Measurements from ENCODE around the gene PLD4. TPM values are rescaled to one million over a fixed set of nuclear protein-coding genes. Genes with fewer than 3 reads are reported as not detected.
"Not testable (repeated sequence)": the region's sequence is repeated elsewhere in the genome, so short reads cannot be mapped to it uniquely, and the experiment has no call there.

Gene PLD4
- total RNA-seq, 2 donors from 2014 or later = 0.30 TPM; not detected in 1

DNA sequence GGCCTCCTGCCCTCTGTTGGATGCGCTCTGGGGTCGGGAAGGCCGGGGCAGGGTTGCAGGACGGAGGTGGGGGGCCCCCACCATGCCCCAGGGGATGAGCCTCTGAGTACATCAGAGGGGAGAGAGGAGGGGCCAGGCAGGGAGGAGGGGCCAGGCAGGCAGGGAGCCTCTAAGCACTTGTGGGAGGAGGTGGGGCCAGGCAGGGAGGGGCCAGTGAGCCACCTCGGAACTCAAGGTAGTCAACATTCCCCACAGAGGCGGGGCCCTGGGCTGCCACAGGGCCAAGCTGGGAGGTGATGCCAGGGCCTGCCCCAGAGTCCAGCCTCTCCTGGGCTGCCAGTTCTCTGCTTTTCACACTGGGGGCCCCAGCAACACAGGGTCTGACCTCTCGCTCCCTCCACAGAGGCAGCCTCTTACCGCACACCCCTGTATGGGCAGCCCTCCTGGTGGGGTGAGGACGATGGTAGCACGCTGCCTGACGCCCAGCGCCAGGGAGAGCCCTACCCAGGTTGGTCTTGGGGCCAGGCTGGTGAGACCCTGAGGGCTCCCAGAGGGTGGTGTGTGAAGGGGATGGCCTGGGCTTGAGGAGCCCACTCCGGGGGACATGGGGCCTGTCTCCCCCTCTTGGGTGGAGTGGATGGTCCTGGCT, 42.2 kb upstream of the PLD4 start:
- no peaks in the 10 kb centered on the region for H3K9me3 Mint-ChIP-seq
- H3K27ac Mint-ChIP-seq = no peak overlapping the region
- ATAC-seq (replicated peaks in 1 of 2) (peak in 1 of 2 donors; percentile 55), DNase-seq (no peak)
- H3K4me3 Mint-ChIP-seq = no peak overlapping the region
- H3K36me3 Mint-ChIP-seq (ENCODE audit: insufficient read depth in 2 of 2) = no peaks in the 10 kb centered on the region
- H3K4me1 Mint-ChIP-seq (ENCODE audit: low read depth) = no peaks in the 10 kb centered on the region
- no peaks in the 10 kb centered on the region for H3K27me3 Mint-ChIP-seq (ENCODE audit: low read depth)

DNA sequence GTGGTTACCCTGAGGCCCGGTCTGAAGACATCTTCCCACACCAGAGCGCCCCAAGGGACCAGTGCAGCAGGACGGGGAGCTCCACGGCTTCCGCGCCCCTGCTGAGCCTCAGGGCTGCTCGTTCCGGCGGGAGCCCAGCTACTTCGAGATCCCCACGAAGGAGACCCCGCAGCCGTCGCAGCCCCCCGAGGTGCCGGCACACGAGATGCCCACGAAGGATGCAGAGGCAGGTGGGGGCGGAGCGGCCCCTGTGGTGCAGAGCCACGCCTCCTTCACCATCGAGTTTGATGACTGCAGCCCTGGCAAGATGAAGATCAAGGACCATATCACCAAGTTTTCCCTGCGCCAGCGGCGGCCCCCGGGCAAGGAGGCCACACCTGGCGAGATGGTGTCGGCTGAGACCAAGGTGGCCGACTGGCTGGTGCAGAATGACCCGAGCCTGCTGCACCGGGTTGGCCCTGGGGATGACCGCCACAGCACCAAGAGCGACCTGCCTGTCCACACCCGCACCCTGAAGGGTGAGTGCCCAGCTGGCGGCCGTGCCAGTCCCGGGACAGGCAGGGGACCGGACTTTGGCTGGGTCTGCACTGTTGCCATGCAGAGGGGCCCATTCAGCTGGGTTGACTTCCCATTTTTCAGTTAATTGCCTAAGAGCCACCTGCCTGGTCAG, 41.6 kb upstream of the PLD4 start:
- no peaks in the 10 kb centered on the region for H3K27me3 Mint-ChIP-seq (ENCODE audit: low read depth)
- no peaks in the 10 kb centered on the region for H3K4me1 Mint-ChIP-seq (ENCODE audit: low read depth)
- H3K4me3 Mint-ChIP-seq = no peak overlapping the region
- no peaks in the 10 kb centered on the region for H3K36me3 Mint-ChIP-seq (ENCODE audit: insufficient read depth in 2 of 2)
- ATAC-seq (replicated peaks in 1 of 2) (no peak), DNase-seq (no peak)
- H3K9me3 Mint-ChIP-seq = no peaks in the 10 kb centered on the region
- H3K27ac Mint-ChIP-seq = no peak overlapping the region

DNA sequence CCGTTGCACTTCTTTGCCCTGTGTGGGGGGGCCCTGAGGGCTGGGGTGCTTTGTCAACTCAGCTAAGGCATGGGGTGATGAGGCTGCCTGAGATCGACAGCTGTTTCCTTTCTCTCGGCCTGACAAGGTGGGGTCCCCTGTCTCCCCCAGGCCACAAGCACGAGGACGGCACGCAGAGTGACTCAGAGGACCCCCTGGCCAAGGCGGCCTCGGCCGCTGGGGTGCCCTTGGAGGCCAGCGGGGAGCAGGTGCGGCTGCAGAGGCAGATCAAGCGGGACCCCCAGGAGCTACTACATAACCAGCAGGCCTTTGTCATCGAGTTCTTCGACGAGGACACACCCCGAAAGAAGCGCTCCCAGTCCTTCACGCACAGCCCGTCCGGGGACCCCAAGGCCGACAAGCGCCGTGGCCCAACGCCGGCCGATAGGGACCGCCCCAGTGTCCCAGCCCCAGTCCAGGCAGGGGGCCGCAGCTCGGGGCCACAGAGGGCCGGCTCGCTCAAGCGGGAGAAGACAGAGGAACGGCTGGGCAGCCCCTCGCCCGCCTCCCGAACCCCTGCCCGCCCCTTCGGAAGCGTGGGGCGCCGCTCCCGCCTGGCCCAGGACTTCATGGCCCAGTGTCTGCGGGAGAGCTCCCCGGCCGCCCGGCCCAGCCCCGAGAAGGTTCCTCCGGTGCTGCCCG, 40.9 kb upstream of the PLD4 start:
- H3K27me3 Mint-ChIP-seq (ENCODE audit: low read depth) = no peaks in the 10 kb centered on the region
- no peaks in the 10 kb centered on the region for H3K9me3 Mint-ChIP-seq
- H3K4me3 Mint-ChIP-seq = no peak overlapping the region
- DNase-seq = no peak
- H3K4me1 Mint-ChIP-seq (ENCODE audit: low read depth) = no peaks in the 10 kb centered on the region
- no peak for ATAC-seq (replicated peaks in 1 of 2)
- H3K36me3 Mint-ChIP-seq (ENCODE audit: insufficient read depth in 2 of 2) = no peaks in the 10 kb centered on the region
- no peak overlapping the region for H3K27ac Mint-ChIP-seq

DNA sequence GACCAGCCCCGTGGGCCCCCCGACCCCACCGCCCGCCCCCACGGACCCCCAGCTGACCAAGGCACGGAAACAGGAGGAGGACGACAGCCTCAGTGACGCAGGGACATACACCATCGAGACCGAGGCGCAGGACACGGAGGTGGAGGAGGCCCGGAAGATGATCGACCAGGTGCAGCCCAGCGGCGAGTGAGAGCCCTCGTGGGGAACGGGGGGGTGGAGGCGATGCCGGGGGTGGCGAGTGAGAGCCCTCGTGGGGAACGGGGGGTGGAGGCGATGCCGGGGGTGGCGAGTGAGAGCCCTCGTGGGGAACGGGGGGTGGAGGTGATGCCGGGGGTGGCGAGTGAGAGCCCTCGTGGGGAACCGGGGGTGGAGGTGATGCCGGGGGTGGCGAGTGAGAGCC, 40.3 kb upstream of the PLD4 start:
- H3K4me3 Mint-ChIP-seq, H3K9me3 Mint-ChIP-seq: not testable (repeated sequence)

DNA sequence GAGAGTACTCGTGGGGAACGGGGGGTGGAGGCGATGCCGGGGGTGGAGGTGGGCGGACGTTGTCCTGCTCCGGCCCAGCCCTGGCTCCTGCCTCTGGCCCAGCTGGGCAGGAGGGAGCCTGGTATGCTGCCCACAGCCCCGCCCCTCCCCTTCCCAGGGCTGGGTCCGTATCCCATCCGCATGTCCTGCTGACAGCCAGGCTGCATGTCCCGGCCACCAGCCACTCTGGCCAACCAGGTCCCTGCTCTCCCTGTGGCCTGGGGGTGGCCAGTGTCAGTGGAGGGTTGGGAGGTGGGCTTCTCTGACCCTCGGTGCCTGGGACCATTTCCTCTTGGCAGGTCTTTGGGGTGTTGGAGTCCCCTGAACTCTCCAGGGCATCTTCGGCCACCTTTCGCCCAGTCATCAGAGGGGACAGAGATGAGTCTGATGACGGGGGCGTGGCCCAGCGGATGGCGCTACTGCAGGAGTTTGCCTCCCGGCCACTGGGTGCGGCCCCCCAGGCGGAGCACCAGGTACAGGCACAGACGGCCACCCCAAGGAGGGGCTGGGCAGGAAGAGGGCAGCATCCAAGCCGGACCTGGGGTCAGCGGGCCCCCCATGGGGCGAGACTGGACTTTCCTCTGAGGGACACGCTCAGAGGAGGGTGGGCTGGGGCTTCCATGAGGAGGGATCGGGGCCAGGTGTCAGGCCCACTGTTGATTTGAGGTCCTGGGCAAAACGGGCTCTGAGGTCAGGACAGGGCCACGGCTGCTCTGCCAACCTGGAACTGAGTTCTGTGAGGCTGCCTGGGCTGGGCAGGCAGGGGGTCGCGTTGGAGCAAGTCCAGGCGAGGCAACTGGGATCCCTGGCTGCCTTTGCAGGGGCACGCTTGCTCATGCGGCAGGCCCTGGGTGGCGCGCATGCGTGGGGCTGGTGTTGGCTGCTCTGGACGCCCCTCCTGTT, 39.4 kb upstream of the PLD4 start:
- Mint-ChIP-seq H3K27me3 (ENCODE audit: low read depth) (no peaks in the 10 kb centered on the region), H3K4me3 (no peak overlapping the region), H3K36me3 (ENCODE audit: insufficient read depth in 2 of 2) (no peaks in the 10 kb centered on the region), H3K9me3 (no peaks in the 10 kb centered on the region), H3K4me1 (ENCODE audit: low read depth) (no peaks in the 10 kb centered on the region), H3K27ac (no peak overlapping the region)
- ATAC-seq (replicated peaks in 1 of 2) (no peak), DNase-seq (no peak)

More for the DNA sequence above, 40.3 kb upstream of the PLD4 start:
- H3K4me1 Mint-ChIP-seq (ENCODE audit: low read depth); ATAC-seq (replicated peaks in 1 of 2); DNase-seq; H3K27me3 Mint-ChIP-seq (ENCODE audit: low read depth); H3K36me3 Mint-ChIP-seq (ENCODE audit: insufficient read depth in 2 of 2); H3K27ac Mint-ChIP-seq: not testable (repeated sequence)

DNA sequence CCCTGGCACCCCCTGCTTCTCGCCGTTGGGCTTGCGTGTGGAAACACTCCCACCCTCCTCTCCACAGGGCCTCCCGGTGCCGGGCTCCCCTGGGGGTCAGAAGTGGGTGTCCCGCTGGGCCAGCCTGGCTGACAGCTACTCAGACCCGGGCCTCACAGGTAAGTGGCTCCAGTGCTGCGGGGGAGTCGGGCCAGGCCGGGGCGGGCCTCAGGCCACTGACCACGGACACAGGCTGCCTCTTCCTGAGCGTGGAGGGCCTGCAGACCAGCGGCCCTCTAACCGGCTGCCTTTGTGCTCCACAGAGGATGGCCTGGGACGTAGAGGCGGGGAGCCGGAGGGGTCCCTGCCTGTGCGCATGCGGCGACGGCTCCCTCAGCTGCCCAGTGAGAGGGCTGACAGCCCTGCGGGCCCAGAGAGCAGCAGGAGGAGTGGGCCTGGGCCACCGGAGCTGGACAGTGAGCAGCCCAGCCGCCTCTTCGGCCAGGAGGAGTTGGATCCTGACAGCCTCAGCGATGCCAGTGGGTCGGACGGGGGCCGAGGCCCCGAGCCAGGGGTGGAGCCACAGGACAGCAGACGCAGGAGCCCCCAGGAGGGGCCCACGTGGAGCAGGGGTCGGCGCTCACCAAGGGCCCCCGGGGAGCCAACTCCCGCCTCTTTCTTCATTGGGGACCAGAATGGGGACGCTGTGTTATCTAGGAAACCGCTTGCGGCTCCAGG, 38.5 kb upstream of the PLD4 start:
- DNase-seq (no peak), ATAC-seq (replicated peaks in 1 of 2) (no peak)
- H3K4me3 Mint-ChIP-seq = no peak overlapping the region
- no peaks in the 10 kb centered on the region for H3K4me1 Mint-ChIP-seq (ENCODE audit: low read depth)
- H3K27ac Mint-ChIP-seq = no peak overlapping the region
- H3K9me3 Mint-ChIP-seq = no peaks in the 10 kb centered on the region
- no peaks in the 10 kb centered on the region for H3K27me3 Mint-ChIP-seq (ENCODE audit: low read depth)
- no peaks in the 10 kb centered on the region for H3K36me3 Mint-ChIP-seq (ENCODE audit: insufficient read depth in 2 of 2)

DNA sequence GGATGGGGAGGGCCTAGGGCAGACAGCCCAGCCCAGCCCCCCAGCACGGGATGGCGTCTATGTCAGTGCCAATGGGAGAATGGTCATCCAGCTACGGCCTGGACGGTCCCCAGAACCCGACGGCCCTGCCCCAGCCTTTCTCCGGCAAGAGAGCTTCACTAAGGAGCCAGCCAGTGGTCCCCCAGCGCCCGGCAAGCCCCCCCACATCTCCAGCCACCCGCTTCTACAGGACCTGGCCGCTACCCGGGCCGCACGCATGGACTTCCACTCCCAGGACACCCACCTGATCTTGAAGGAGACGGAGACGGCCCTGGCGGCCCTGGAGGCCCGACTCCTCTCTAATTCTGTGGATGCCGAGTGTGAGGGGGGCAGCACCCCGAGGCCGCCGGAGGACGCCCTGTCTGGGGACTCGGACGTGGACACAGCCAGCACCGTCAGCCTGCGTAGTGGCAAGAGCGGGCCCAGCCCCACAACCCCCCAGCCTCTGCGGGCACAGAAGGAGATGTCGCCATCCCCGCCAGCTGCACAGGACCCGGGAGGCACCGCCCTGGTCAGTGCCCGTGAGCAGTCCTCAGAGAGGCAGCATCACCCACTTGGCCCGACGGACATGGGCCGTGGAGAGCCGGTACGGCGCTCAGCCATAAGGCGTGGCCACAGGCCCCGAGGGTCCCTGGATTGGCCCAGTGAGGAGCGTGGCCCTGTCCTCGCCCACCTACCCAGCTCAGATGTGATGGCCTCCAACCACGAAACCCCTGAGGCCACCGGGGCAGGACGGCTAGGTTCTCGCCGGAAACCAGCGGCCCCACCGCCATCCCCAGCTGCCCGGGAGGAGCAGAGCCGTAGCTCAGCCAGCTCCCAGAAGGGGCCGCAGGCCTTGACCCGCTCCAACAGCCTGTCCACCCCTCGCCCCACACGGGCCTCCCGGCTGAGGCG, 37.7 kb upstream of the PLD4 start:
- Mint-ChIP-seq H3K4me3 (no peak overlapping the region), H3K36me3 (ENCODE audit: insufficient read depth in 2 of 2) (no peaks in the 10 kb centered on the region), H3K9me3 (no peaks in the 10 kb centered on the region), H3K4me1 (ENCODE audit: low read depth) (no peaks in the 10 kb centered on the region), H3K27ac (no peak overlapping the region), H3K27me3 (ENCODE audit: low read depth) (no peaks in the 10 kb centered on the region)
- DNase-seq (no peak), ATAC-seq (replicated peaks in 1 of 2) (no peak)

DNA sequence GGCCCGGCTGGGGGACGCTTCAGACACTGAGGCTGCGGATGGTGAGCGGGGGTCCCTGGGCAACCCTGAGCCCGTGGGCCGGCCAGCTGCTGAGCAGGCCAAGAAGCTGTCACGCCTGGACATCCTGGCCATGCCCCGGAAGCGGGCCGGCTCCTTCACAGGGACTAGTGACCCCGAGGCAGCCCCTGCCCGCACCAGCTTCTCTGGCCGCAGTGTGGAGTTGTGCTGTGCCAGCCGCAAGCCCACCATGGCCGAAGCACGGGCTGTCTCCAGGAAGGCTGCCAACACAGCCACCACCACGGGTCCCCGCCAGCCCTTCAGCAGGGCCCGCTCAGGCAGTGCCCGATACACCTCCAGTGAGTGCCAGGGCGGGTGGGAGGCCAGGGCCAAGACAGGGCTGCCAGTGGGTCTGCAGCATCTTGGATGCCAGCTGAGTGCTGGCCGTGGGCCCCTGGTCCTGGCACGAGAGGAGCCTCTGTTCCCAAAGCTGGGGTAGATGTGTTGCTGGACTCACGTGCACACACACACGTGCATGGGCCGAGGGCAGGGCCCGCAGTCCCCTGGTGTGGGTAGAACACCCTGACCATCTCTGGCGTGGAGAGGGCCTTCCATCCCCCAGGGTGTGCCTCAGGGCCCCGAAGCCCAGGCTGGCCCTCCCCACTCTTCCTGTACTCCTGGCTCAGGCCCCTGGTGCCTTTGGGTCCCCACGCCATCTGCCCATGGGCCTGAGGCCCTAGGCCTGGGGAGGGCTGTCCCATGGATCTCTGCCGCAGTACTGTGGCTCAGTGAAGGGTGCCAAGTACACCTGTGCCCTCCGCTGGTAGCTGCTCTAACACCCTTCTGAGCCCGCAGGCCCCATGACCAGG, 36.8 kb upstream of the PLD4 start:
- DNase-seq (no peak), ATAC-seq (replicated peaks in 1 of 2) (peak in 1 of 2 donors; percentile 11)
- Mint-ChIP-seq H3K4me1 (ENCODE audit: low read depth) (no peaks in the 10 kb centered on the region), H3K9me3 (no peaks in the 10 kb centered on the region), H3K4me3 (no peak overlapping the region), H3K27me3 (ENCODE audit: low read depth) (no peaks in the 10 kb centered on the region), H3K36me3 (ENCODE audit: insufficient read depth in 2 of 2) (no peaks in the 10 kb centered on the region), H3K27ac (no peak overlapping the region)

DNA sequence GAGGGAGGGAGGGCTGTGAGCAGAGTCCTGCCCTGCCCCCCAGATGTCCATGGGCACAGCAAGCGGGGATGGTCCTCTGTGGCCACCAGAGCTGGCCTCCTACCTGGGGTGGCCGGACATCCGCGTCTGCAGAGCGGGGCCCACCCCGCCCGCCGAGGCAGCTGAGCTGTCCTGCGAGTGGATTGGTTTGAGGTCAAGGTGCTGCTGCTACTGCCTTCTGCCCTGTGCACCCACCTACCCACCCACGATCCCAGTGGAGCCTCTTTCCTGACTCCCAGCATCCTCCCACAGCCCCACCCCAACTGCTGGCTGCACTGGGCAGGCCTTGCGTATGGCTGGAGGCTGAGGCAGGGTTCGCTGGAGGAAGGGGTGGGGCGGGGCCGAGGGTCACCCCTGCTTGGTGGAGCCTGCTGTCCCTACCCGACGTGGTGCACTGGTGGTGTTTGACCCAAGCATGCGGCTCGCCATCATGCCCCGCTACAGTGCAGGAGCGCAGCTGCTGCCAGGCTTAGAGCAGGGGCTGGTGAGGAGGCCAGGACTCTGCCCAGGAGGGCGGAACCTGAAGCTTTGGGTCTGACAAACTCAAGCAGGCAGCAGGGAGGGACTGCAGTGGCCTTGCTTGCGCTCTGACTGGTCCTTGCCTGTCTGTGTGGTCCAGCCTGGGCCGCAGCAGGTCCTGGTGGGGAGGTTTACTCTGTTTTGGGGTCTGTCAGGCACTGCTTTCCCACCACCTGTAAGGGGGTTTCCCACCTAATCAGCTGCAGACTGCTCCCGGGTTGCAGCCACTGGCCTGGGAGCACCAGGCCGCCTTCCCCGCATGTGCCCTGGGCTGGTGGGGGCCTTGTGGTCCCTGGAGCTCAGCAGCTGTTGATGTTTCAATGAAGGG, 35.9 kb upstream of the PLD4 start:
- ATAC-seq (replicated peaks in 1 of 2) (no peak), DNase-seq (peak in 1 of 2 donors; percentile 0)
- no peak overlapping the region for H3K27ac Mint-ChIP-seq
- no peaks in the 10 kb centered on the region for H3K36me3 Mint-ChIP-seq (ENCODE audit: insufficient read depth in 2 of 2)
- H3K4me1 Mint-ChIP-seq (ENCODE audit: low read depth) = no peaks in the 10 kb centered on the region
- H3K9me3 Mint-ChIP-seq = no peaks in the 10 kb centered on the region
- no peak overlapping the region for H3K4me3 Mint-ChIP-seq
- no peaks in the 10 kb centered on the region for H3K27me3 Mint-ChIP-seq (ENCODE audit: low read depth)

DNA sequence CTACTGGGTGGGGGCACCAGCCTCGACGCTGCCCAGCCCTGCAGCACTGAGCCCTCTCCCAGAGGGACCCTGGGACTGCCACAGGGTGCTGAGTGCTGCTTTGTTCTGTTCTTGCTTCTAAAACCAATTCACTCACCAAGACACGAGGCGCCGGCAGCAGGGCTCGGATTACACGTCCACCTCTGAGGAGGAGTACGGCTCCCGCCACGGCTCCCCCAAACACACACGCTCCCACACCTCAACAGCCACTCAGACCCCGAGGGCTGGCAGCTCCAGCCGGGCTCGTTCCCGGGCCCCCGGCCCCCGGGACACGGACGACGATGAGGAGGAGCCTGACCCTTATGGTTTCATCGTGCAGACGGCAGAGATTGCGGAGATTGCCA, 35.3 kb upstream of the PLD4 start:
- H3K27ac Mint-ChIP-seq = no peak overlapping the region
- no peak overlapping the region for H3K4me3 Mint-ChIP-seq
- DNase-seq = no peak
- no peaks in the 10 kb centered on the region for H3K36me3 Mint-ChIP-seq (ENCODE audit: insufficient read depth in 2 of 2)
- no peaks in the 10 kb centered on the region for H3K4me1 Mint-ChIP-seq (ENCODE audit: low read depth)
- no peak for ATAC-seq (replicated peaks in 1 of 2)
- no peaks in the 10 kb centered on the region for H3K27me3 Mint-ChIP-seq (ENCODE audit: low read depth)
- no peaks in the 10 kb centered on the region for H3K9me3 Mint-ChIP-seq

All from activated T-cell treated with anti-CD3 and anti-CD28 coated beads, Interleukin-2, amount 50 U/mL, for 72 hours (primary cell).